Measurements from ENCODE around the gene TP53I11.

The TP53I11 gene

GRCh38 chr11:44955015-44955738, 4.5 kb upstream of the TP53I11 start:
- peak; percentile 59 for DNase-seq (ENCODE audit: low spot score)

- no peak for DNase-seq (ENCODE audit: low spot score)
Measured at GRCh38 chr11:44954051-44954906, 3.6 kb upstream of the TP53I11 start.

- DNase-seq (ENCODE audit: low spot score), result no peak
Measured at GRCh38 chr11:44952500-44953260, 2.0 kb upstream of the TP53I11 start.

GRCh38 chr11:44952082-44952481, 1.4 kb upstream of the TP53I11 start:
- DNase-seq (ENCODE audit: low spot score), result no peak

- DNase-seq (ENCODE audit: low spot score), result no peak
Measured at GRCh38 chr11:44950031-44950624, 555 bp downstream of the TP53I11 start.

GRCh38 chr11:44949160-44950030, 1.3 kb downstream of the TP53I11 start:
- no peak for DNase-seq (ENCODE audit: low spot score)

- DNase-seq (ENCODE audit: low spot score), result no peak
Measured at GRCh38 chr11:44948155-44948554, 2.5 kb downstream of the TP53I11 start.

- DNase-seq (ENCODE audit: low spot score), result no peak
Measured at GRCh38 chr11:44947114-44947513, 3.6 kb downstream of the TP53I11 start.

GRCh38 chr11:44946263-44946662, 4.4 kb downstream of the TP53I11 start:
- no peak for DNase-seq (ENCODE audit: low spot score)

- DNase-seq (ENCODE audit: low spot score), result no peak
Measured at GRCh38 chr11:44945666-44946065, 5.0 kb downstream of the TP53I11 start.

- DNase-seq (ENCODE audit: low spot score), result no peak
Measured at GRCh38 chr11:44944853-44945235, 5.8 kb downstream of the TP53I11 start.

- DNase-seq (ENCODE audit: low spot score), result no peak
Measured at GRCh38 chr11:44944181-44944852, 6.4 kb downstream of the TP53I11 start.

- no peak for DNase-seq (ENCODE audit: low spot score)
Measured at GRCh38 chr11:44943696-44944095, 7.0 kb downstream of the TP53I11 start.

- DNase-seq (ENCODE audit: low spot score), result peak; percentile 36
Measured at GRCh38 chr11:44943118-44943517, 7.6 kb downstream of the TP53I11 start.

- no peak for DNase-seq (ENCODE audit: low spot score)
Measured at GRCh38 chr11:44942029-44942955, 8.4 kb downstream of the TP53I11 start.

GRCh38 chr11:44941259-44942021, 9.2 kb downstream of the TP53I11 start:
- no peak for DNase-seq (ENCODE audit: low spot score)

GRCh38 chr11:44940835-44941234, 9.8 kb downstream of the TP53I11 start:
- no peak for DNase-seq (ENCODE audit: low spot score)

- no peak for DNase-seq (ENCODE audit: low spot score)
Measured at GRCh38 chr11:44940404-44940803, 10.3 kb downstream of the TP53I11 start.
